ENCODE data around the gene XXYLT1. TPM values are rescaled to one million over a fixed set of nuclear protein-coding genes. Genes with fewer than 3 reads are reported as not detected.

Gene XXYLT1
- total and polyA plus RNA-seq, 10 of the 15 experiments (the other 5 are each of a cell fraction or from before 2014, with no cell fraction given): 1.2 to 14.2 (median 9.3) TPM

- BruUV-seq (replicated peaks): no TSS peak
- no peaks in the 10 kb centered on the region for H3K27me3 ChIP-seq (replicated peaks in 1 of 2; ENCODE audit: control insufficient read depth in 2 of 2, insufficient read depth in 2 of 2, low read length in 1 of 2)
- H3K9me3 ChIP-seq (replicated peaks; ENCODE audit: control insufficient read depth, insufficient read depth, low read length): no peaks in the 10 kb centered on the region
- ChIA-PET CTCF (no interaction called here), SMC1A (ENCODE audit: uncharacterized antibody, unreplicated experiment) (no interaction called here), POLR2A (interaction anchor here (1.1 kb wide), 1 partner anchor 11 kb away, joined by 3 read pairs; no protein-coding TSS in a partner anchor), RAD21 (ENCODE audit: unreplicated experiment) (interaction anchor here (0.7 kb wide), 1 partner anchor 46 kb away, joined by 3 read pairs; no protein-coding TSS in a partner anchor)
- no peaks in the 10 kb centered on the region for H4K20me1 ChIP-seq (ENCODE audit: control insufficient read depth, insufficient read depth)
- H3K36me3 ChIP-seq (ENCODE audit: control insufficient read depth in 2 of 2, insufficient read depth in 2 of 2, low read length in 1 of 2): no peaks in the 10 kb centered on the region
- DNase-seq (ENCODE audit: low read depth, low spot score) (no peak), ATAC-seq (no peak), FAIRE-seq (no peak)
- H3K79me2 ChIP-seq (ENCODE audit: control insufficient read depth, insufficient read depth, low read length): no peaks in the 10 kb centered on the region
- H2AFZ ChIP-seq (ENCODE audit: control insufficient read depth, low read depth, low read length): no peak overlapping the region
- intact Hi-C loops (cut with micrococcal nuclease; ENCODE audit: unreplicated experiment): no loop called here
- H3K9ac ChIP-seq (ENCODE audit: control insufficient read depth, insufficient read depth, low read length): no peak overlapping the region
- no peak overlapping the region for H3K4me2 ChIP-seq (ENCODE audit: control insufficient read depth, insufficient read depth)
- H3K27ac ChIP-seq (ENCODE audit: control insufficient read depth, insufficient read depth): no peak overlapping the region
- no peaks in the 10 kb centered on the region for H3K4me1 ChIP-seq (ENCODE audit: control insufficient read depth, insufficient read depth, low read length)
- 91% methylated on average over 13 of the region's 13 CpGs for whole genome bisulfite sequencing (ENCODE audit: insufficient coverage, insufficient replicate concordance, low lambda C conversion rate, missing lambda C conversion rate)
- in situ Hi-C loops (cut with MboI): no loop called here
- no peak overlapping the region for H3K4me3 ChIP-seq
- TF ChIP-seq POLR2AphosphoS2 (IDR thresholded peaks at IDR 0.05; ENCODE audit: low read depth, low read length) (no peak), ZNF217 (IDR thresholded peaks at IDR 0.05) (no peak), PRDM15 (CRISPR knock-in tag; IDR thresholded peaks at IDR 0.05) (no peak), RUNX3 (IDR thresholded peaks at IDR 0.05; ENCODE audit: low read length) (no peak), CHD4 (IDR thresholded peaks at IDR 0.05) (no peak), ZBTB4 (CRISPR knock-in tag; IDR thresholded peaks at IDR 0.05) (no peak), ETV6 (conservative IDR thresholded peaks at IDR 0.05 in 1 of 2, IDR thresholded peaks at IDR 0.05 in 1 of 2; ENCODE audit: borderline replicate concordance in 1 of 2, low read depth in 1 of 2) (no peak), FOXM1 (IDR thresholded peaks at IDR 0.05; ENCODE audit: low read depth, low read length) (no peak), BACH1 (IDR thresholded peaks at IDR 0.05; ENCODE audit: borderline replicate concordance) (no peak), ZNF384 (IDR thresholded peaks at IDR 0.05; ENCODE audit: borderline replicate concordance, low read depth, low read length) (no peak), HSF1 (IDR thresholded peaks at IDR 0.05; ENCODE audit: low read depth, low read length) (no peak), ZBTB33 (IDR thresholded peaks at IDR 0.05) (no peak)
These were observed 95.3 kb downstream of the XXYLT1 start for GRCh38 chr3:195175476-195176337.
